Measurements from ENCODE around the gene ENPP3. TPM values are rescaled to one million over a fixed set of nuclear protein-coding genes. Genes with fewer than 3 reads are reported as not detected.

The ENPP3 gene

DNA sequence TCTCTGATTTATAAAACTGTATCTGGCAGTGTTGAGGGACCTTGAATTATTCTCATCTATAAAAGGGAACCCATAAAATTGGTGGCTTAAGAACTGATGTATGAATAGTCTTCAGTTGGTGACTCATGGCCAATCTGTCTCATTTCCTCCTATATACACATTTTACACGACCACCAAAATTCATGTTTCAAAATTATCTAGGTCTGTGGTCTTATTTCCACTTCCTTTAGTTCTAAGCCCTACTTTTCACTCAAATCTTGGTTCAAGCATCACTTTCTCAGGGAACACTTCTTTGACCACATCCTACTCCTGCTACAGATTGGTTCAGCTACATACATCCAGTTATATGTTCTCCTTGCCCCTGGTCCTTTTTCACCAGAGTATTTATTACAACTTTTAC is 152.1 kb downstream of the ENPP3 start:
- Histone ChIP-seq H2BK120ac (ENCODE audit: low read depth, low read length) (no peak overlapping the region), H3K79me1 (ENCODE audit: low read length) (no peaks in the 10 kb centered on the region), H3K9ac (ENCODE audit: low read length) (no peak overlapping the region), H3K23ac (ENCODE audit: low read length) (no peak overlapping the region), H3K27ac (ENCODE audit: low read depth, low read length) (no peak overlapping the region), H4K8ac (ENCODE audit: low read depth, low read length) (no peak overlapping the region), H3K4me1 (ENCODE audit: control insufficient read depth, low read depth, low read length) (no peaks in the 10 kb centered on the region), H2BK15ac (replicated peaks; ENCODE audit: low read depth) (no peak overlapping the region), H3K36me3 (ENCODE audit: control insufficient read depth, insufficient read depth, low read length) (no peaks in the 10 kb centered on the region), H3K56ac (ENCODE audit: low read length) (no peak overlapping the region), H3K4me3 (ENCODE audit: low read length) (no peak overlapping the region), H4K5ac (ENCODE audit: low read length) (no peak overlapping the region), H3K4me2 (ENCODE audit: low read length) (no peak overlapping the region), H3K18ac (ENCODE audit: low read length) (no peak overlapping the region), H3K79me2 (ENCODE audit: control insufficient read depth, insufficient read depth, low read length) (no peaks in the 10 kb centered on the region), H2AK5ac (ENCODE audit: low read length) (no peak overlapping the region), H2BK5ac (ENCODE audit: low read length) (no peak overlapping the region), H3K4ac (ENCODE audit: low read depth, low read length) (no peak overlapping the region), H3K27me3 (ENCODE audit: insufficient read depth, low read length, poor library complexity) (no peaks in the 10 kb centered on the region)
- no peak for DNase-seq
- WGBS (ENCODE audit: extremely low coverage, insufficient coverage, low lambda C conversion rate): no CpG with 5 or more reads among the region's 1 CpG

DNA sequence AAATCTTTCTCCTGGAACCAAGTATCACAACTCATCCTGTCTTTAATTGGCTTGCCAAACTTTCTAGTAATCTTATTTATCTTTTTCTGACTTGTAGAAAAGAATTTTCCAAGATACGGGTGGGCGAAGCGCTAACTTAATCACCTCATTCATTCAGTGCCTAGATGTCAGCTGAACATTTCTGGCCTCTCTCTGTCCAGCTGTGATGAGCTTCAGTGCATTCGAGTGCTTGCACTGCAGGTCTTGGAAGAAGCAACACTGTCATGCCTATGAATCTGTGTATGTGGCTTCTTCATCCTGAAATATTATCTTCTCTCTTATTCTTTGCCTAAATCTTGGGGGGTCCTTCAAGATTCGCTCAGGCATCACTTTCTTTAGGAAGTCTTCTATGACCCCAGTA is 154.4 kb downstream of the ENPP3 start:
- Histone ChIP-seq H2AK5ac (ENCODE audit: low read length) (no peak overlapping the region), H2BK15ac (replicated peaks; ENCODE audit: low read depth) (no peak overlapping the region), H3K4ac (ENCODE audit: low read depth, low read length) (no peak overlapping the region), H2BK120ac (ENCODE audit: low read depth, low read length) (no peak overlapping the region), H3K56ac (ENCODE audit: low read length) (no peak overlapping the region), H4K8ac (ENCODE audit: low read depth, low read length) (no peak overlapping the region), H3K18ac (ENCODE audit: low read length) (no peak overlapping the region), H3K27ac (ENCODE audit: low read depth, low read length) (no peak overlapping the region), H3K36me3 (ENCODE audit: control insufficient read depth, insufficient read depth, low read length) (no peaks in the 10 kb centered on the region), H3K4me2 (ENCODE audit: low read length) (no peak overlapping the region), H3K27me3 (ENCODE audit: insufficient read depth, low read length, poor library complexity) (no peaks in the 10 kb centered on the region), H2BK5ac (ENCODE audit: low read length) (no peak overlapping the region), H3K9ac (ENCODE audit: low read length) (no peak overlapping the region), H3K4me3 (ENCODE audit: low read length) (no peak overlapping the region), H3K23ac (ENCODE audit: low read length) (no peak overlapping the region), H3K79me2 (ENCODE audit: control insufficient read depth, insufficient read depth, low read length) (no peaks in the 10 kb centered on the region), H4K5ac (ENCODE audit: low read length) (no peak overlapping the region), H3K79me1 (ENCODE audit: low read length) (no peaks in the 10 kb centered on the region), H3K4me1 (ENCODE audit: control insufficient read depth, low read depth, low read length) (no peaks in the 10 kb centered on the region)
- DNase-seq: no peak
- WGBS (ENCODE audit: extremely low coverage, insufficient coverage, low lambda C conversion rate): no CpG with 5 or more reads among the region's 5 CpGs

DNA sequence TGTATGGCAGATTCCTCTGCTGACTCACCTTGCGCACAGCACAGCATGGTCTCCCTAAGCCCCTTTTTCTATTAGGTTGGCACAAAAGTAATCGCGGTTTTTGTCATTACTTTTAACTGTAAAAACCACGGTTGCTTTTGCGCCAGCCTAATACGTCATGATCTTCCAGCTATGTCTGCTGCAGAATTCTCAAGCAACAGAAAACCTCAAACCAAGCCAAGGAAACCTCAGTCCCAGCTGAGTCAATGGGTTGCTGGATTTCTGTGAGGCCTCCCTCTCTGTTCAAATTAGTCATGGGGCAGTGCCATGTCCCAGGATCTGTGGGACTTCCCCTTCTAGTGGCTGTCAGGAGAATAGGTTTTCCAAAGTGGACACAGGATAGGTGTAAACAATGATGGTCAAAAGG is 155.0 kb downstream of the ENPP3 start:
- Histone ChIP-seq H3K36me3 (ENCODE audit: control insufficient read depth, insufficient read depth, low read length) (no peaks in the 10 kb centered on the region), H3K23ac (ENCODE audit: low read length) (no peak overlapping the region), H3K56ac (ENCODE audit: low read length) (no peak overlapping the region), H3K4ac (ENCODE audit: low read depth, low read length) (no peak overlapping the region), H2BK120ac (ENCODE audit: low read depth, low read length) (no peak overlapping the region), H3K9ac (ENCODE audit: low read length) (no peak overlapping the region), H3K4me1 (ENCODE audit: control insufficient read depth, low read depth, low read length) (no peaks in the 10 kb centered on the region), H2AK5ac (ENCODE audit: low read length) (no peak overlapping the region), H3K79me2 (ENCODE audit: control insufficient read depth, insufficient read depth, low read length) (no peaks in the 10 kb centered on the region), H3K4me3 (ENCODE audit: low read length) (no peak overlapping the region), H3K18ac (ENCODE audit: low read length) (no peak overlapping the region), H4K5ac (ENCODE audit: low read length) (no peak overlapping the region), H2BK5ac (ENCODE audit: low read length) (no peak overlapping the region), H3K27ac (ENCODE audit: low read depth, low read length) (no peak overlapping the region), H4K8ac (ENCODE audit: low read depth, low read length) (no peak overlapping the region), H3K79me1 (ENCODE audit: low read length) (no peaks in the 10 kb centered on the region), H3K27me3 (ENCODE audit: insufficient read depth, low read length, poor library complexity) (no peaks in the 10 kb centered on the region), H3K4me2 (ENCODE audit: low read length) (no peak overlapping the region), H2BK15ac (replicated peaks; ENCODE audit: low read depth) (no peak overlapping the region)
- no CpG with 5 or more reads among the region's 6 CpGs for WGBS (ENCODE audit: extremely low coverage, insufficient coverage, low lambda C conversion rate)
- DNase-seq: peak; percentile 66

DNA sequence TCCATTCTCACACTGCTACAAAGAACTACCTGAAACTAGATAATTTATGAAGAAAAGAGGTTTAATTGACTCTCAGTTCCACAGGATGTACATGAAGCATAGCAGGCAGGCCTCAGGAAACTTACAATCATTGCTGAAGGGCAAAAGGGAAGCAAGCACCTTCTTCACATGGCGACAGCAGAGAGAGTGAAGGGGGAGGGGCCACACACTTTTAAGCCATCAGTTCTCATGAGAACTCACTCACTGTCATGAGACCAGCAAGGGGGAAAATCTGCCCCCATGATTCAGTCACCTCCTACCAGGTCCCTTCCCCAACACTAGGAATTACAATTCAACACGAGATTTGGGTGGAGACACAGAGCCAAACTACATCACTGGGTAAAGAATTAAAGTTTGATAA is 158.3 kb downstream of the ENPP3 start:
- Histone ChIP-seq H2BK120ac (ENCODE audit: low read depth, low read length) (no peak overlapping the region), H3K27ac (ENCODE audit: low read depth, low read length) (no peak overlapping the region), H3K4me1 (ENCODE audit: control insufficient read depth, low read depth, low read length) (no peaks in the 10 kb centered on the region), H2BK5ac (ENCODE audit: low read length) (no peak overlapping the region), H2BK15ac (replicated peaks; ENCODE audit: low read depth) (no peak overlapping the region), H3K27me3 (ENCODE audit: insufficient read depth, low read length, poor library complexity) (no peaks in the 10 kb centered on the region), H3K23ac (ENCODE audit: low read length) (no peak overlapping the region), H3K79me1 (ENCODE audit: low read length) (no peaks in the 10 kb centered on the region), H2AK5ac (ENCODE audit: low read length) (no peak overlapping the region), H3K18ac (ENCODE audit: low read length) (no peak overlapping the region), H3K4me3 (ENCODE audit: low read length) (no peak overlapping the region), H3K36me3 (ENCODE audit: control insufficient read depth, insufficient read depth, low read length) (no peaks in the 10 kb centered on the region), H3K79me2 (ENCODE audit: control insufficient read depth, insufficient read depth, low read length) (no peaks in the 10 kb centered on the region), H3K9ac (ENCODE audit: low read length) (no peak overlapping the region), H4K5ac (ENCODE audit: low read length) (no peak overlapping the region), H3K56ac (ENCODE audit: low read length) (no peak overlapping the region), H4K8ac (ENCODE audit: low read depth, low read length) (no peak overlapping the region), H3K4ac (ENCODE audit: low read depth, low read length) (no peak overlapping the region), H3K4me2 (ENCODE audit: low read length) (no peak overlapping the region)
- no CpG with 5 or more reads among the region's 2 CpGs for WGBS (ENCODE audit: extremely low coverage, insufficient coverage, low lambda C conversion rate)
- DNase-seq: no peak

Small RNAs within 50 kb of the gene (small RNA-seq; reads per million reads assigned to genes)
- gene MIR548H5 (ENCODE audit: insufficient read depth) (not detected), gene RNU4-18P (ENCODE audit: insufficient read depth) (not detected)
